ENCODE data around the gene RASGRF1.

- TF ChIP-seq POLR2AphosphoS5 (IDR thresholded peaks at IDR 0.05; ENCODE audit: low read depth, low read length) (peak; percentile 77), POLR2A (IDR thresholded peaks at IDR 0.05; ENCODE audit: low read depth, low read length) (peak; percentile 61; the same call in 1 of the 2 replicates), TAF1 (IDR thresholded peaks at IDR 0.05; ENCODE audit: borderline replicate concordance, low read depth, low read length) (no peak)
These were observed 86.2 kb downstream of the RASGRF1 start for GRCh38 chr15:79004336-79004735.

All from GM12892 (cell line).